PC-9 (cell line): ENCODE data around the gene RAB4A. TPM values are rescaled to one million over a fixed set of nuclear protein-coding genes. Genes with fewer than 3 reads are reported as not detected.

Experiments
- BruUV-seq: library from RNA; stranded (reverse); fragments of 400-500 nt; replicated peaks from 2 replicates; lab custom pipeline; 2021; lab: Mats Ljungman, UMichigan
- CTCF ChIA-PET: fragments of 300-600 bp; sonication (Branson Sonifier 250); formaldehyde crosslinking; loops from one replicate; lab custom pipeline; 2022; ENCODE audit warnings: antibody characterized with exemption; lab: Charles Lee
- POLR2A ChIA-PET: fragments of 300-600 bp; sonication (Branson Sonifier 250); formaldehyde crosslinking; loops from one replicate; lab custom pipeline; 2022; ENCODE audit warnings: antibody characterized with exemption; ENCODE audit not compliant: unreplicated experiment; lab: Charles Lee
- DNase-seq, 2 experiments: peaks; one replicate each; pipeline versions ENCODE4 v3.0.0 to v3.0.0-alpha.2; 2015 to 2022; ENCODE audit warnings: mixed read lengths in 1 of 2
- H2AFZ ChIP-seq: fragments of 200-600 bp; sonication (generic); 2 replicates; pipeline ENCODE4 v1.8.1; 2017; ENCODE audit warnings: antibody characterized with exemption
- H3F3A ChIP-seq: fragments of 200-600 bp; sonication (generic); 2 replicates; pipeline ENCODE4 v1.8.1; 2017; ENCODE audit warnings: antibody characterized with exemption, mild to moderate bottlenecking, low read depth; ENCODE audit not compliant: insufficient read depth
- H3K27ac ChIP-seq: fragments of 200-600 bp; sonication (generic); 2 replicates; pipeline ENCODE4 v1.6.1; 2016; ENCODE audit warnings: mixed run types
- H3K27me3 ChIP-seq: fragments of 200-600 bp; sonication (generic); 2 replicates; pipeline ENCODE4 v1.6.1; 2016; ENCODE audit warnings: low read depth, mixed run types; ENCODE audit not compliant: insufficient read depth
- H3K36me3 ChIP-seq: fragments of 200-600 bp; sonication (generic); 2 replicates; pipeline ENCODE4 v1.6.1; 2016; ENCODE audit warnings: low read depth, mixed run types
- H3K4me1 ChIP-seq: fragments of 200-600 bp; sonication (generic); replicated peaks from 2 replicates; pipeline ENCODE4 v1.6.1; 2016; ENCODE audit warnings: mixed run types; ENCODE audit not compliant: insufficient read depth
- H3K4me2 ChIP-seq: fragments of 200-600 bp; sonication (generic); 2 replicates; pipeline ENCODE4 v1.6.1; 2017; ENCODE audit warnings: mixed run types
- H3K4me3 ChIP-seq: fragments of 200-600 bp; sonication (generic); 2 replicates; pipeline ENCODE4 v1.6.1; 2016; ENCODE audit warnings: mixed run types
- H3K79me2 ChIP-seq: fragments of 200-600 bp; sonication (generic); 2 replicates; pipeline ENCODE4 v1.6.1; 2017; ENCODE audit warnings: low read depth, mixed run types
- H3K9me2 ChIP-seq: fragments of 200-600 bp; sonication (generic); 2 replicates; pipeline ENCODE4 v1.8.1; 2017; ENCODE audit warnings: mild to moderate bottlenecking; ENCODE audit not compliant: insufficient read depth
- H3K9me3 ChIP-seq: fragments of 200-600 bp; sonication (generic); 2 replicates; pipeline ENCODE4 v1.8.1; 2016; ENCODE audit warnings: low read depth; ENCODE audit not compliant: insufficient read depth
- H4K20me1 ChIP-seq: fragments of 200-600 bp; sonication (generic); 2 replicates; pipeline ENCODE4 v1.8.1; 2017; ENCODE audit not compliant: insufficient read depth
- EZH2 ChIP-seq: fragments of 200-600 bp; sonication (generic); IDR thresholded peaks from 2 replicates; pipeline ENCODE4 v1.8.0; 2017; ENCODE audit warnings: antibody characterized with exemption, low read depth
- intact Hi-C: fragments of 100-400 bp; cut with micrococcal nuclease; formaldehyde crosslinking; loops from one replicate; pipeline ENCODE4 v1.10.0; 2022; ENCODE audit not compliant: unreplicated experiment
- total RNA-seq: library from RNA; stranded (reverse); gene quantifications from 2 replicates; pipeline ENCODE4 v1.2.3, GENCODE V29; 2021
- TF ChIP-seq, protein P1 (sequence below): fragments of 200-600 bp; sonication (generic); conservative IDR thresholded peaks from 2 replicates; pipeline ENCODE4 v1.6.1; 2017; ENCODE audit warnings: mixed run types, antibody characterized with exemption, mild to moderate bottlenecking, moderate library complexity

The RAB4A gene
- total RNA-seq, 1 experiment from 2014 or later: 29.0 TPM

DNA sequence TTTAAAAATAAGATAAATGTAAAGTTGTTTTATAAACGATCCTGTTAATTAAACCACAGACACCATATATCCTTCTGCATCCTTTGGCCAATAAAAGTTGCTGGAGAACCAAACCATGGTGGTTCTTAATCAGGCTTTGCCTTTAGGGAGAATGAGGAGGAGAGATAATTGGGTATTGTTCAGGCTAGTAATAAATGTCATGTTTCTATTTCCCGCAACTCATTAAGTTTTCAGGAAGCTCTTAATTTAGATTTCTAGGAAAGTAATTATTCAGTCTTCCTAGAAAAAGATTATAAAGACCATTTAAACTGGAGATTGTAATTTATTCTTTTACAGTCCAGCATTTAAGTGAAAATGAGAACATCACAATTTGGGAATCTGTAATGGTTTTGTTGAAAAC is 34.5 kb downstream of the RAB4A start:
- TF ChIP-seq, protein P1, sequence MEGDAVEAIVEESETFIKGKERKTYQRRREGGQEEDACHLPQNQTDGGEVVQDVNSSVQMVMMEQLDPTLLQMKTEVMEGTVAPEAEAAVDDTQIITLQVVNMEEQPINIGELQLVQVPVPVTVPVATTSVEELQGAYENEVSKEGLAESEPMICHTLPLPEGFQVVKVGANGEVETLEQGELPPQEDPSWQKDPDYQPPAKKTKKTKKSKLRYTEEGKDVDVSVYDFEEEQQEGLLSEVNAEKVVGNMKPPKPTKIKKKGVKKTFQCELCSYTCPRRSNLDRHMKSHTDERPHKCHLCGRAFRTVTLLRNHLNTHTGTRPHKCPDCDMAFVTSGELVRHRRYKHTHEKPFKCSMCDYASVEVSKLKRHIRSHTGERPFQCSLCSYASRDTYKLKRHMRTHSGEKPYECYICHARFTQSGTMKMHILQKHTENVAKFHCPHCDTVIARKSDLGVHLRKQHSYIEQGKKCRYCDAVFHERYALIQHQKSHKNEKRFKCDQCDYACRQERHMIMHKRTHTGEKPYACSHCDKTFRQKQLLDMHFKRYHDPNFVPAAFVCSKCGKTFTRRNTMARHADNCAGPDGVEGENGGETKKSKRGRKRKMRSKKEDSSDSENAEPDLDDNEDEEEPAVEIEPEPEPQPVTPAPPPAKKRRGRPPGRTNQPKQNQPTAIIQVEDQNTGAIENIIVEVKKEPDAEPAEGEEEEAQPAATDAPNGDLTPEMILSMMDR: no peak
- no peak for TF ChIP-seq EZH2
- no peaks in the 10 kb centered on the region for H3K36me3 ChIP-seq
- no peaks in the 10 kb centered on the region for H3K4me1 ChIP-seq
- H3K27me3 ChIP-seq: no peaks in the 10 kb centered on the region
- H2AFZ ChIP-seq: no peak overlapping the region
- BruUV-seq: no TSS peak
- no peaks in the 10 kb centered on the region for H3K79me2 ChIP-seq
- DNase-seq: no peak
- POLR2A ChIA-PET: no interaction called here
- no peaks in the 10 kb centered on the region for H3F3A ChIP-seq
- no peaks in the 10 kb centered on the region for H3K9me3 ChIP-seq
- no peaks in the 10 kb centered on the region for H4K20me1 ChIP-seq
- intact Hi-C loops: no loop called here
- no peak overlapping the region for H3K27ac ChIP-seq
- H3K9me2 ChIP-seq: no peaks in the 10 kb centered on the region
- CTCF ChIA-PET: no interaction called here
- H3K4me2 ChIP-seq: no peak overlapping the region
- no peak overlapping the region for H3K4me3 ChIP-seq

DNA sequence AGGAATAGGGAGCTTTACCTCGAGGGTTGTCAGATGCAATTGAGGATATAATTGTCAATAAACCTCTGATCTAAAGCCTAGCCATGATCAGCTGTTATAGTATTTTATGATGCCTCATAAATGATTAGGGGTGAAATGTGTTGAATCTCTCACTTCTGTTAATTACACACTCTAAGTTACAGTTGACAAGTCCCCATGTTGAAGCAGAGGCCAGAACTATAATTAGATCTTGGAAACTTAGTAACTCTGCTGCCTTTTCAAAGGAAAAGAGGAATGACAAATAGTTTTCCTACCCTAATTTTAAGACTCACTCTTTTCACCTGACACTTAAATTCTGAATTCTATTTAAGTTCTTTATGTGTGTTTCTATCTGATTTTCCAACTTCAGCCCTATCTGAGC is 38.2 kb downstream of the RAB4A start:
- no peaks in the 10 kb centered on the region for H3K36me3 ChIP-seq

DNA sequence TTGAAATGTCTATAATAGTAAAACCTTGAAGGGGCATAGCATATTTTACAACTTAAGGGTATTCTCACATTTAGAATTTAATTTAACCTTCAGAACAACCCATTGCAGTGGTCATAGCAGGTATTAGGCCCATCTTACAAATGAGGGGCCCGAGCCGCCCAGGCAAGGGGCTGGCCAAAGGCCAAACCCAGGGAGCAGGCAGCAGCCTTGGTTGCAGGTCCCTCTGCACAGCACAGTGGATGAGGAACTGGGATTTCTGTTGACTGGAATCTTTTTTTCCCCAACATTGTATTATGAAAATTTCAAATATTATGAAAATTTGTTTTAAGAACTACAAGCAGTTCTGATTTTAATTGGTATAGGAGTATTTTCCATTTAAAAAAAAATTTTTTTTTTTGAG is 38.8 kb downstream of the RAB4A start:
- CTCF ChIA-PET: no interaction called here
- Histone ChIP-seq H3K36me3 (no peaks in the 10 kb centered on the region), H4K20me1 (no peaks in the 10 kb centered on the region), H3K79me2 (no peaks in the 10 kb centered on the region), H3K9me2 (no peaks in the 10 kb centered on the region), H3K4me2 (no peak overlapping the region), H2AFZ (no peak overlapping the region), H3K27me3 (no peaks in the 10 kb centered on the region), H3K9me3 (no peaks in the 10 kb centered on the region), H3F3A (no peaks in the 10 kb centered on the region), H3K4me3 (no peak overlapping the region), H3K4me1 (no peaks in the 10 kb centered on the region), H3K27ac (no peak overlapping the region)
- no TSS peak for BruUV-seq
- POLR2A ChIA-PET: no interaction called here
- DNase-seq: no peak
- TF ChIP-seq EZH2: no peak
- TF ChIP-seq, protein P1: no peak
- intact Hi-C loops: no loop called here

More for the DNA sequence above, 38.2 kb downstream of the RAB4A start:
- no peaks in the 10 kb centered on the region for H3K9me2 ChIP-seq
- intact Hi-C loops: no loop called here
- no peaks in the 10 kb centered on the region for H3K9me3 ChIP-seq
- H3K27ac ChIP-seq: no peak overlapping the region
- no peaks in the 10 kb centered on the region for H3K79me2 ChIP-seq
- no peaks in the 10 kb centered on the region for H3K4me1 ChIP-seq
- H3K27me3 ChIP-seq: no peaks in the 10 kb centered on the region
- no peak overlapping the region for H2AFZ ChIP-seq
- H4K20me1 ChIP-seq: no peaks in the 10 kb centered on the region
- TF ChIP-seq EZH2: no peak
- no TSS peak for BruUV-seq
- H3K4me3 ChIP-seq: no peak overlapping the region
- DNase-seq: no peak
- no peaks in the 10 kb centered on the region for H3F3A ChIP-seq
- CTCF ChIA-PET: no interaction called here
- POLR2A ChIA-PET: no interaction called here
- H3K4me2 ChIP-seq: no peak overlapping the region

DNA sequence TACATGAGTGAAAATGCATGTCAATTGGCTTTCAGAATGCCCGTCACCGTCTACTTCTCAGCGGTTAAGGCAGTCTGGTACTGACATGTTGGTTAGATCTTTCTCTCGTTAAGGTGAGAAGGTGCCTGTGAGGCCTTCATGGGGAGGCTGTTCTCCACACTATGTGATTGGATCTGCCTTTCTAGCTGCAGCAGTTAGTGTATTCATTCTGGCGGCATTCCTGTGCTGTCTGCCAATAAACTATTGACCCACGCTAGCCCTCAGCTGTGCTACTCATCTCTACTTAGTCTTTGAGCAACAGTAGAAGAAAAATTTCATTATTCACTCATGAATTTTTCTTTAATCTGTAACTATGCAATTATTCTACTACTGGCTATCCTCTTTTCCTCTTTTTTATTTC is 39.9 kb downstream of the RAB4A start:
- no peaks in the 10 kb centered on the region for H3K36me3 ChIP-seq
- H3K79me2 ChIP-seq: no peaks in the 10 kb centered on the region
- no TSS peak for BruUV-seq
- H3F3A ChIP-seq: no peaks in the 10 kb centered on the region
- no peak overlapping the region for H3K27ac ChIP-seq
- no peaks in the 10 kb centered on the region for H3K9me3 ChIP-seq
- intact Hi-C loops: no loop called here
- no peaks in the 10 kb centered on the region for H4K20me1 ChIP-seq
- H3K27me3 ChIP-seq: no peaks in the 10 kb centered on the region
- TF ChIP-seq EZH2: no peak
- TF ChIP-seq, protein P1: no peak
- H3K4me1 ChIP-seq: no peaks in the 10 kb centered on the region
- H2AFZ ChIP-seq: no peak overlapping the region
- CTCF ChIA-PET: no interaction called here
- DNase-seq: no peak
- POLR2A ChIA-PET: no interaction called here
- H3K4me2 ChIP-seq: no peak overlapping the region
- H3K9me2 ChIP-seq: no peaks in the 10 kb centered on the region
- H3K4me3 ChIP-seq: no peak overlapping the region
